WTC11 (cell line): ENCODE results near the gene LHX3. TPM values are rescaled to one million over a fixed set of nuclear protein-coding genes. Genes with fewer than 3 reads are reported as not detected.

Experiments
- ATAC-seq: fragments of 200-7000 bp; cut with Tn5 transposase; 2 replicates; pipeline ENCODE4 v1.10.0; 2021; ENCODE audit warnings: mild to moderate bottlenecking, moderate library complexity
- CTCF ChIA-PET: fragments of 300-600 bp; sonication (Branson Sonifier 250); formaldehyde crosslinking; loops from one replicate; lab custom pipeline; 2021; ENCODE audit warnings: antibody characterized with exemption; lab: Charles Lee
- POLR2A ChIA-PET: fragments of 350-600 bp; sonication (Branson Sonifier 250); formaldehyde crosslinking; loops from one replicate; lab custom pipeline; 2021; ENCODE audit warnings: antibody characterized with exemption; lab: Charles Lee
- DNase-seq: peaks from one replicate; pipeline ENCODE4 v3.0.0; 2021; ENCODE audit warnings: low spot score
- H3K27ac Mint-ChIP-seq: 2 replicates; pipeline ENCODE4 v1.8.0; 2021; ENCODE audit warnings: mixed read lengths
- H3K27me3 Mint-ChIP-seq: 2 replicates; pipeline ENCODE4 v1.8.0; 2021; ENCODE audit warnings: low read depth, mild to moderate bottlenecking, moderate library complexity, mixed read lengths
- H3K36me3 Mint-ChIP-seq: 2 replicates; pipeline ENCODE4 v1.8.0; 2021; ENCODE audit warnings: mixed read lengths
- H3K4me1 Mint-ChIP-seq: 2 replicates; pipeline ENCODE4 v1.8.0; 2022; ENCODE audit warnings: mixed read lengths
- H3K4me3 Mint-ChIP-seq: 2 replicates; pipeline ENCODE4 v1.8.0; 2021; ENCODE audit warnings: mild to moderate bottlenecking, moderate library complexity, mixed read lengths
- H3K9me3 Mint-ChIP-seq: 2 replicates; pipeline ENCODE4 v1.8.0; 2021; ENCODE audit warnings: mixed read lengths
- FOXJ3 ChIP-seq: sonication (generic); formaldehyde crosslinking; IDR thresholded peaks from 2 replicates; pipeline ENCODE4 v1.9.0; 2021; ENCODE audit warnings: missing genetic modification reagents, mild to moderate bottlenecking, borderline replicate concordance
- FOXK1 ChIP-seq: sonication (generic); formaldehyde crosslinking; IDR thresholded peaks from 2 replicates; pipeline ENCODE4 v1.8.0; 2022; ENCODE audit warnings: mild to moderate bottlenecking, moderate library complexity, missing genetic modification reagents
- FOXP1 ChIP-seq: sonication (generic); formaldehyde crosslinking; IDR thresholded peaks from 2 replicates; pipeline ENCODE4 v1.8.0; 2022; ENCODE audit warnings: missing genetic modification reagents, mild to moderate bottlenecking, moderate library complexity, borderline replicate concordance
- IRF2 ChIP-seq: sonication (generic); formaldehyde crosslinking; IDR thresholded peaks from 2 replicates; pipeline ENCODE4 v1.8.0; 2022; ENCODE audit warnings: low read depth, missing genetic modification reagents, borderline replicate concordance
- KAT7 ChIP-seq: sonication (generic); formaldehyde crosslinking; IDR thresholded peaks from 2 replicates; pipeline ENCODE4 v1.8.1; 2023; ENCODE audit warnings: missing genetic modification reagents, mild to moderate bottlenecking, borderline replicate concordance
- RELA ChIP-seq: sonication (generic); formaldehyde crosslinking; IDR thresholded peaks from 2 replicates; pipeline ENCODE4 v1.8.1; 2022; ENCODE audit warnings: missing genetic modification reagents, mild to moderate bottlenecking, borderline replicate concordance
- SP1 ChIP-seq: sonication (generic); formaldehyde crosslinking; conservative IDR thresholded peaks from 2 replicates; pipeline ENCODE4 v1.8.1; 2022; ENCODE audit warnings: missing genetic modification reagents
- ZNF121 ChIP-seq: sonication (generic); formaldehyde crosslinking; IDR thresholded peaks from 2 replicates; pipeline ENCODE4 v1.8.0; 2023; ENCODE audit warnings: missing genetic modification reagents
- ZNF232 ChIP-seq: sonication (generic); formaldehyde crosslinking; IDR thresholded peaks from 2 replicates; pipeline ENCODE4 v1.8.0; 2022; ENCODE audit warnings: mild to moderate bottlenecking, missing genetic modification reagents
- ZNF416 ChIP-seq: fragments of 250-450 bp; sonication (Bioruptor Pico); IDR thresholded peaks from 2 replicates; pipeline ENCODE4 v1.9.0; 2021; ENCODE audit warnings: mild to moderate bottlenecking, inconsistent platforms
- total RNA-seq: library from RNA; stranded (reverse); gene quantifications from 3 replicates; pipeline ENCODE4 v1.2.3, GENCODE V29; 2021
- TF ChIP-seq, protein P1 (sequence below): sonication (generic); formaldehyde crosslinking; conservative IDR thresholded peaks from 2 replicates; pipeline ENCODE4 v1.8.1; 2023; ENCODE audit warnings: mild to moderate bottlenecking, low read depth, missing genetic modification reagents, moderate library complexity
- TF ChIP-seq, protein P2 (sequence below): sonication (generic); formaldehyde crosslinking; IDR thresholded peaks from 2 replicates; pipeline ENCODE4 v1.8.1; 2023; ENCODE audit warnings: mild to moderate bottlenecking, missing genetic modification reagents, borderline replicate concordance
- TF ChIP-seq, protein P3 (sequence below): fragments of 250-450 bp; sonication (Bioruptor Pico); IDR thresholded peaks from 2 replicates; pipeline ENCODE4 v1.9.0; 2021; ENCODE audit warnings: moderate library complexity, mild to moderate bottlenecking, inconsistent platforms, borderline replicate concordance
- TF ChIP-seq, protein P4 (sequence below): sonication (generic); formaldehyde crosslinking; conservative IDR thresholded peaks from 2 replicates; pipeline ENCODE4 v1.8.1; 2022; ENCODE audit warnings: mild to moderate bottlenecking, missing genetic modification reagents
- TF ChIP-seq, protein P5 (sequence below): sonication (generic); formaldehyde crosslinking; IDR thresholded peaks from 2 replicates; pipeline ENCODE4 v1.8.0; 2023; ENCODE audit warnings: missing genetic modification reagents, mild to moderate bottlenecking, borderline replicate concordance
- TF ChIP-seq, protein P6 (sequence below): sonication (generic); formaldehyde crosslinking; IDR thresholded peaks from 2 replicates; pipeline ENCODE4 v1.8.0; 2022; ENCODE audit warnings: mild to moderate bottlenecking, missing genetic modification reagents
- TF ChIP-seq, protein P7 (sequence below): sonication (generic); formaldehyde crosslinking; IDR thresholded peaks from 2 replicates; pipeline ENCODE4 v1.8.0; 2022; ENCODE audit warnings: mild to moderate bottlenecking, missing genetic modification reagents

The LHX3 gene
- total RNA-seq, 1 experiment from 2014 or later, result not detected

DNA sequence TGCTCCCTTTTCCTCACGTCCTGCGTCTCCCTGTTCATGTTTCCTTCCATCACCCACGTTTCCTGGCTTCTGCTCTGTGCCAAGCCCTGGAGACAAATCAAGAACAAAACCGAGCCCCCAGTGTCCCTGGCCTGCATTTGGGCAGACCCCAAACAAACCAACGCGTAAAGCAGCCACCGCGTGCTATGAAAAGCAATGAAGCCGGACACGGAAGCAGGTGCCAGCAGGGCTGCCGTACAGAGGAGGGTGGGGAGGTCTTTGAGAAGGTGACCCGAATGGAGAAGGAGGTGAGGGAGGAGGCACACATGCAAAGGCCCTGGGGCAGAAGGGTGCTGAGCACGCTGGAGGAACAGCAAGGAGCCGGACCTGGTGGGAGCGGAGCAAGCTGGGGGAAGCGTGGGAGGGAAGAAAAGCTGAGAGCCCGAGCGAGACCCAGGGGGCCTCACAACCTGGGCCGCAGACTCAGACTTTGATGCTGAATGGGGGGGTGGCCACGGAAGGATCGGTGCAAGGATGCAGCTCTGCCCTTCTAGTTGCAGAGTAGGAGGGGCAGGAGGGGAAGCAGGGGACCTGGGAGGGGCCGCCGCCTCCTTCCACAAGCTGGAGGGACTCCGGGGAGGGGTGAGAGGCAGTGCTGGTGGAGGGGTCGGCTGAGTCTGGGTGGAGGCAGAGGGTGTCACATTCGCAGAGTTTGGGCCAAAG, 42.1 kb upstream of the LHX3 start (continued):
- TF ChIP-seq FOXK1 (CRISPR knock-in tag) (no peak), RELA (no peak)

DNA sequence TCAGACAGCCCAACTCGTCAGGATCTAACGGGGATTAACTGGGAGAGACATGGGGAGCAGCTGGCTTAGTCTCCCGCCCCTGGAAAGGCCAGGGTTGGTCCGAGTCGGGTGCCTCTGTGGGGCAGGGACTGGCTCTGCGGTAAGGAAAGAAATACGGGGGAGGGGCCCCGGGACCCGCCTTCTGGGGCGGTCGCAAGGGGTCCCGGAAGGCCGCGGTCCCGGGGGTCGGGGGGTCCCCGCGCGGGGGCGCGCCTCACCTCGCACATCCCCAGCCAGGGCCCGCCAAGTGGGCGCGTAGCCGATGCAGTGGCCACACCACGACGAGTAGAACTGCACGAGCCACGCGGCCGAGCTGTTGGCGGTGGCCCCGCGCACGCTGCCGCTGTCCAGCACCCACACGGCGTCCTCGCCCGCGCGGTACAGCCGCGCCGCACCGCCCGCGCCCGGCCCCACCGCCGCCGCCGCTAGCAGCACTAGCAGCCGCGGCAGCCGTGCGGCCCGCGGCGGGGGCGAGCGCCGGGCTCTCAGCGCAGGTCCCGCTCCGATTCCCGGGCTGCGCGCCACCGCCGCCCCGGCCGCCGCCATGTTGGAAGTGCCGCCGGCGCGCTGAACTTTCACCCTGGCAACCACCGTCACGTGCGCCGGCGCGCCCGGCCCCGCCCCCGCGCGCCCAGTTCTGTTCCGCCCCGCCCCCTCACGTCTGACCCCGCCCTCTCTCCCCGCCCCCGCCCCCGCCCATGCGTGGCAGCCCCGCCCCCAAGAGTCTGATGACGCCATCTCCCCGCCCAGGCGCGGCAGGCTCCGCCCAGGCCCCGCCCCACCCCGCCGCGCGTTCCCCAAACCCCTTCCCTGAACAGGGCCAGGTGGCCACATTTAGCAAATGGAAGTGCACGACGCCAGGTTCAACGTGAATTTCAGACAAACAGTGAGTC, 40.6 kb upstream of the LHX3 start, which contains the start of gene QSOX2:
QSOX2 (minus strand) TSS at position 594 of the 932 bp plus-strand sequence; CDS start at position 585, 9 bp downstream.
- Mint-ChIP-seq H3K27me3 (peaks cover 7% of the 10 kb centered on the region), H3K4me3 (peak within 1 kb of the TSS; percentile 92), H3K36me3 (no peaks in the 10 kb centered on the region), H3K4me1 (peaks cover 37% of the 10 kb centered on the region), H3K27ac (peak within 1 kb of the TSS; percentile 76), H3K9me3 (no peaks in the 10 kb centered on the region)
- CTCF ChIA-PET, result interaction anchor here (0.5 to 1.1 kb wide), 4 partner anchors 11 to 227 kb away, joined by 3 to 4 read pairs (median 3); no protein-coding TSS in a partner anchor
- DNase-seq, result peak; percentile 75
- POLR2A ChIA-PET, result no interaction called here
- peak; percentile 53 for ATAC-seq
- TF ChIP-seq KAT7, result 0 out of 2 replicates have a peak, but pooled peaks have one; percentile 72
- TF ChIP-seq, protein P1, sequence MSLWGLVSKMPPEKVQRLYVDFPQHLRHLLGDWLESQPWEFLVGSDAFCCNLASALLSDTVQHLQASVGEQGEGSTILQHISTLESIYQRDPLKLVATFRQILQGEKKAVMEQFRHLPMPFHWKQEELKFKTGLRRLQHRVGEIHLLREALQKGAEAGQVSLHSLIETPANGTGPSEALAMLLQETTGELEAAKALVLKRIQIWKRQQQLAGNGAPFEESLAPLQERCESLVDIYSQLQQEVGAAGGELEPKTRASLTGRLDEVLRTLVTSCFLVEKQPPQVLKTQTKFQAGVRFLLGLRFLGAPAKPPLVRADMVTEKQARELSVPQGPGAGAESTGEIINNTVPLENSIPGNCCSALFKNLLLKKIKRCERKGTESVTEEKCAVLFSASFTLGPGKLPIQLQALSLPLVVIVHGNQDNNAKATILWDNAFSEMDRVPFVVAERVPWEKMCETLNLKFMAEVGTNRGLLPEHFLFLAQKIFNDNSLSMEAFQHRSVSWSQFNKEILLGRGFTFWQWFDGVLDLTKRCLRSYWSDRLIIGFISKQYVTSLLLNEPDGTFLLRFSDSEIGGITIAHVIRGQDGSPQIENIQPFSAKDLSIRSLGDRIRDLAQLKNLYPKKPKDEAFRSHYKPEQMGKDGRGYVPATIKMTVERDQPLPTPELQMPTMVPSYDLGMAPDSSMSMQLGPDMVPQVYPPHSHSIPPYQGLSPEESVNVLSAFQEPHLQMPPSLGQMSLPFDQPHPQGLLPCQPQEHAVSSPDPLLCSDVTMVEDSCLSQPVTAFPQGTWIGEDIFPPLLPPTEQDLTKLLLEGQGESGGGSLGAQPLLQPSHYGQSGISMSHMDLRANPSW (CRISPR knock-in tag), result no peak
- no peak for TF ChIP-seq FOXJ3 (CRISPR knock-in tag)
- TF ChIP-seq, protein P2, sequence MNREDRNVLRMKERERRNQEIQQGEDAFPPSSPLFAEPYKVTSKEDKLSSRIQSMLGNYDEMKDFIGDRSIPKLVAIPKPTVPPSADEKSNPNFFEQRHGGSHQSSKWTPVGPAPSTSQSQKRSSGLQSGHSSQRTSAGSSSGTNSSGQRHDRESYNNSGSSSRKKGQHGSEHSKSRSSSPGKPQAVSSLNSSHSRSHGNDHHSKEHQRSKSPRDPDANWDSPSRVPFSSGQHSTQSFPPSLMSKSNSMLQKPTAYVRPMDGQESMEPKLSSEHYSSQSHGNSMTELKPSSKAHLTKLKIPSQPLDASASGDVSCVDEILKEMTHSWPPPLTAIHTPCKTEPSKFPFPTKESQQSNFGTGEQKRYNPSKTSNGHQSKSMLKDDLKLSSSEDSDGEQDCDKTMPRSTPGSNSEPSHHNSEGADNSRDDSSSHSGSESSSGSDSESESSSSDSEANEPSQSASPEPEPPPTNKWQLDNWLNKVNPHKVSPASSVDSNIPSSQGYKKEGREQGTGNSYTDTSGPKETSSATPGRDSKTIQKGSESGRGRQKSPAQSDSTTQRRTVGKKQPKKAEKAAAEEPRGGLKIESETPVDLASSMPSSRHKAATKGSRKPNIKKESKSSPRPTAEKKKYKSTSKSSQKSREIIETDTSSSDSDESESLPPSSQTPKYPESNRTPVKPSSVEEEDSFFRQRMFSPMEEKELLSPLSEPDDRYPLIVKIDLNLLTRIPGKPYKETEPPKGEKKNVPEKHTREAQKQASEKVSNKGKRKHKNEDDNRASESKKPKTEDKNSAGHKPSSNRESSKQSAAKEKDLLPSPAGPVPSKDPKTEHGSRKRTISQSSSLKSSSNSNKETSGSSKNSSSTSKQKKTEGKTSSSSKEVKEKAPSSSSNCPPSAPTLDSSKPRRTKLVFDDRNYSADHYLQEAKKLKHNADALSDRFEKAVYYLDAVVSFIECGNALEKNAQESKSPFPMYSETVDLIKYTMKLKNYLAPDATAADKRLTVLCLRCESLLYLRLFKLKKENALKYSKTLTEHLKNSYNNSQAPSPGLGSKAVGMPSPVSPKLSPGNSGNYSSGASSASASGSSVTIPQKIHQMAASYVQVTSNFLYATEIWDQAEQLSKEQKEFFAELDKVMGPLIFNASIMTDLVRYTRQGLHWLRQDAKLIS (CRISPR knock-in tag), result no peak
- TF ChIP-seq, protein P3, sequence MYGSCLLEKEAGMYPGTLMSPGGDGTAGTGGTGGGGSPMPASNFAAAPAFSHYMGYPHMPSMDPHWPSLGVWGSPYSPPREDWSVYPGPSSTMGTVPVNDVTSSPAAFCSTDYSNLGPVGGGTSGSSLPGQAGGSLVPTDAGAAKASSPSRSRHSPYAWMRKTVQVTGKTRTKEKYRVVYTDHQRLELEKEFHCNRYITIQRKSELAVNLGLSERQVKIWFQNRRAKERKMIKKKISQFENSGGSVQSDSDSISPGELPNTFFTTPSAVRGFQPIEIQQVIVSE (CRISPR knock-in tag), result no peak
- TF ChIP-seq, protein P4, sequence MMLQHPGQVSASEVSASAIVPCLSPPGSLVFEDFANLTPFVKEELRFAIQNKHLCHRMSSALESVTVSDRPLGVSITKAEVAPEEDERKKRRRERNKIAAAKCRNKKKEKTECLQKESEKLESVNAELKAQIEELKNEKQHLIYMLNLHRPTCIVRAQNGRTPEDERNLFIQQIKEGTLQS, result no peak
- TF ChIP-seq, protein P5, sequence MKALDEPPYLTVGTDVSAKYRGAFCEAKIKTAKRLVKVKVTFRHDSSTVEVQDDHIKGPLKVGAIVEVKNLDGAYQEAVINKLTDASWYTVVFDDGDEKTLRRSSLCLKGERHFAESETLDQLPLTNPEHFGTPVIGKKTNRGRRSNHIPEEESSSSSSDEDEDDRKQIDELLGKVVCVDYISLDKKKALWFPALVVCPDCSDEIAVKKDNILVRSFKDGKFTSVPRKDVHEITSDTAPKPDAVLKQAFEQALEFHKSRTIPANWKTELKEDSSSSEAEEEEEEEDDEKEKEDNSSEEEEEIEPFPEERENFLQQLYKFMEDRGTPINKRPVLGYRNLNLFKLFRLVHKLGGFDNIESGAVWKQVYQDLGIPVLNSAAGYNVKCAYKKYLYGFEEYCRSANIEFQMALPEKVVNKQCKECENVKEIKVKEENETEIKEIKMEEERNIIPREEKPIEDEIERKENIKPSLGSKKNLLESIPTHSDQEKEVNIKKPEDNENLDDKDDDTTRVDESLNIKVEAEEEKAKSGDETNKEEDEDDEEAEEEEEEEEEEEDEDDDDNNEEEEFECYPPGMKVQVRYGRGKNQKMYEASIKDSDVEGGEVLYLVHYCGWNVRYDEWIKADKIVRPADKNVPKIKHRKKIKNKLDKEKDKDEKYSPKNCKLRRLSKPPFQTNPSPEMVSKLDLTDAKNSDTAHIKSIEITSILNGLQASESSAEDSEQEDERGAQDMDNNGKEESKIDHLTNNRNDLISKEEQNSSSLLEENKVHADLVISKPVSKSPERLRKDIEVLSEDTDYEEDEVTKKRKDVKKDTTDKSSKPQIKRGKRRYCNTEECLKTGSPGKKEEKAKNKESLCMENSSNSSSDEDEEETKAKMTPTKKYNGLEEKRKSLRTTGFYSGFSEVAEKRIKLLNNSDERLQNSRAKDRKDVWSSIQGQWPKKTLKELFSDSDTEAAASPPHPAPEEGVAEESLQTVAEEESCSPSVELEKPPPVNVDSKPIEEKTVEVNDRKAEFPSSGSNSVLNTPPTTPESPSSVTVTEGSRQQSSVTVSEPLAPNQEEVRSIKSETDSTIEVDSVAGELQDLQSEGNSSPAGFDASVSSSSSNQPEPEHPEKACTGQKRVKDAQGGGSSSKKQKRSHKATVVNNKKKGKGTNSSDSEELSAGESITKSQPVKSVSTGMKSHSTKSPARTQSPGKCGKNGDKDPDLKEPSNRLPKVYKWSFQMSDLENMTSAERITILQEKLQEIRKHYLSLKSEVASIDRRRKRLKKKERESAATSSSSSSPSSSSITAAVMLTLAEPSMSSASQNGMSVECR (CRISPR knock-in tag), result no peak
- peak; percentile 69; the same call in 1 of the 2 replicates for TF ChIP-seq ZNF416 (CRISPR knock-in tag)
- TF ChIP-seq, protein P6, sequence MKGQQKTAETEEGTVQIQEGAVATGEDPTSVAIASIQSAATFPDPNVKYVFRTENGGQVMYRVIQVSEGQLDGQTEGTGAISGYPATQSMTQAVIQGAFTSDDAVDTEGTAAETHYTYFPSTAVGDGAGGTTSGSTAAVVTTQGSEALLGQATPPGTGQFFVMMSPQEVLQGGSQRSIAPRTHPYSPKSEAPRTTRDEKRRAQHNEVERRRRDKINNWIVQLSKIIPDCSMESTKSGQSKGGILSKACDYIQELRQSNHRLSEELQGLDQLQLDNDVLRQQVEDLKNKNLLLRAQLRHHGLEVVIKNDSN (CRISPR knock-in tag), result peak; percentile 84
- peak; percentile 73; the same call in 1 of the 2 replicates for TF ChIP-seq FOXP1
- no peak for TF ChIP-seq ZNF232 (CRISPR knock-in tag)
- no peak for TF ChIP-seq IRF2 (CRISPR knock-in tag)
- TF ChIP-seq, protein P7, sequence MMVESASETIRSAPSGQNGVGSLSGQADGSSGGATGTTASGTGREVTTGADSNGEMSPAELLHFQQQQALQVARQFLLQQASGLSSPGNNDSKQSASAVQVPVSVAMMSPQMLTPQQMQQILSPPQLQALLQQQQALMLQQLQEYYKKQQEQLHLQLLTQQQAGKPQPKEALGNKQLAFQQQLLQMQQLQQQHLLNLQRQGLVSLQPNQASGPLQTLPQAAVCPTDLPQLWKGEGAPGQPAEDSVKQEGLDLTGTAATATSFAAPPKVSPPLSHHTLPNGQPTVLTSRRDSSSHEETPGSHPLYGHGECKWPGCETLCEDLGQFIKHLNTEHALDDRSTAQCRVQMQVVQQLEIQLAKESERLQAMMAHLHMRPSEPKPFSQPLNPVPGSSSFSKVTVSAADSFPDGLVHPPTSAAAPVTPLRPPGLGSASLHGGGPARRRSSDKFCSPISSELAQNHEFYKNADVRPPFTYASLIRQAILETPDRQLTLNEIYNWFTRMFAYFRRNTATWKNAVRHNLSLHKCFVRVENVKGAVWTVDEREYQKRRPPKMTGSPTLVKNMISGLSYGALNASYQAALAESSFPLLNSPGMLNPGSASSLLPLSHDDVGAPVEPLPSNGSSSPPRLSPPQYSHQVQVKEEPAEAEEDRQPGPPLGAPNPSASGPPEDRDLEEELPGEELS (CRISPR knock-in tag), result peak; percentile 50; the same call in 1 of the 2 replicates
- no peak for TF ChIP-seq ZNF121 (CRISPR knock-in tag)
- peak; percentile 82 for TF ChIP-seq SP1 (CRISPR knock-in tag)
